Kasumi-1 (cell line): Measurements from ENCODE around the gene MAD1L1.
"Not testable (repeated sequence)": the region's sequence is repeated elsewhere in the genome, so short reads cannot be mapped to it uniquely, and the experiment has no call there.

Experiments
- DNase-seq, 2 experiments: peaks; one replicate each; lab custom pipeline; 2025; lab: John Stamatoyannopoulos, UW

MAD1L1 gene

DNA sequence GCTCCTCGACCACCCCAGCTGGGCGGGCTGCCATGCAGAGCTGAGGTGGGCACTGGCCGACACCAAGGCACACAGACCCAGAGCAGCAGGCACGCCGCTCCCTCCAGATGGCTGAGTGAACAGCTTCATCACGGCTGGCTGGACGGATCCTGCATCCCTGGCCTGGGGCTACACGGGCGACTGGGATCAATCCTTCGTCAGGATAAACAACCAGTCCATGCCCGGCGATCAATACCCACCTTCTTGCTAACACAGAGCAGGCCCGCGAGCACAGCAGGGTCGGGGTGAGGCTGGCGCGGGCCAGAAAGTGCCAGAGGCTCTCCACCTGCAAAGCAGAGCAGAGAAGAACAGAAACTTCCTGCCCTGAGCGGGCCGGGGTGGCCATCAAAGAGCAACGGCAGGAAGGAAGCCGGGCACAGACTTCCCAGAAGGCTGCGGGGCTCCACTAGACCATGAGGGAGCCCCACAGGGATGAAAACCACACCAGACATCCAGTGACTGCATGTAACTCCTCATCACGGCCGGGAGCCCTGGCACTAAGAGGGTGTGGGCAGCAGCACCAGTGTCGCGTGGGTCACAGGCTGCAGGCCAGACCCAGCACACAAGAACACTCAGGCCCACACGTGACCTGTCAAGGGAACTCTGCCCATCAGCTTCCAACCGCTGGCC lies 166.4 kb downstream of the MAD1L1 start:
- DNase-seq = no peak

- DNase-seq = no peak
Measured at GRCh38 chr7:2065528-2065927, 167.2 kb downstream of the MAD1L1 start.

GRCh38 chr7:2063563-2064260 lies 169.0 kb downstream of the MAD1L1 start:
- no peak for DNase-seq

DNA sequence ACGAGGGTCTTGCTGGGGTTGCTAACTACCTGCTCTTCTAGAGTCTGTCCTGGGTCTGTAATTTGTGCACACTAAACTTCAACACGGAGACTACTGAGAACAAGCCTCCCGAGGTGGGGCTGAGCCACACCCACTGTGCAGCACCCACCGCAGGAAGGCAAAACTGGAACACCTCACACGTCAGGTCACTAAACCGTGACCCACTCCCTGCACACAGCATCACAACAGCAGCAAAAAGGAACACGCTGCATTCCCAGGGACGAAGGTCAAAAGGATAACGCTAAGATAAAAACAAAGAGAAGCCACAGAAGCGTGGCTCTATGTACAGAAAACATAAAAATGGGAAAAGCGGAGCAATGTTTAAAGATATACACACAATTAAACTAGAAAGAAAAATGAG lies 170.1 kb downstream of the MAD1L1 start:
- no peak for DNase-seq

DNA sequence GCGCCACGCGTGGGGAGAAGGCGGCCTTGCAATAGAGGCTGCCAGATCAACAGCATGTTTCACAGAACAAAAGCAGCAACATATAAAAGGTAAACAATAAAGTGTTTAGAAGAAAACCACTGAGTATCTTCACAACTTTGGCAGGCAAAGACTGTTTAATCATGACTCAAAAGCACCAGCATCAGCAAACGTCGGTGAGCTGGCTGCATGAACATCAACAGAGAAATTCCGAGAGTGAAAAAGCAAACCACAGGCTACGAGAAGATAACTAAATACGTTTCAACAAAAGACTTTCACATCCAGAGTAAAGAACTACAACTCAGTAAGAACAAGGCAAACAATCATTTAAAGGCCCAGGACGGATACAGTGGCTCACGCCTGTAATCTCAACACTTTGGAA lies 172.0 kb downstream of the MAD1L1 start:
- DNase-seq = no peak

- DNase-seq = no peak
Measured at GRCh38 chr7:2059964-2060700, 172.6 kb downstream of the MAD1L1 start.

- not testable (repeated sequence) for DNase-seq
Measured at GRCh38 chr7:2058246-2058645, 174.5 kb downstream of the MAD1L1 start.

DNA sequence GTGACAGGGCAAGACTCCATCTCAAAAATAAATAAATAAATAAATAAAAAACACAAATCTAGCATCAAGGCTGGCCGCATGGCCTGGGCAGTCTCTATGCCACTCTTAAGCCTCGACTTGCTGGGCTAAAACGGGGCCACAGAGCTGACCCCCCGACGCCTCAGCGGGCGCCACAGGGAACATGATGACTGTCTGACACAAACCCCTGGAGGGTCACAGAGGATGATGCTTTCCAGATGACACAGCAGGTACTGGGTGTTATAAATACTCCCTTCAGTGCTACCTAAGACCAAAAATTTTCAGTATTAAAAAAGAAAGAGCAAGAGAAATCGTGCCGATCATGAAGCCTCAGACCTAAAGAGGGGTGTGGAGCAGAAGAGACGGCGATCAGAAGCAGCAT lies 176.8 kb downstream of the MAD1L1 start:
- no peak for DNase-seq

GRCh38 chr7:2054927-2055326 lies 177.8 kb downstream of the MAD1L1 start:
- DNase-seq = no peak

DNA sequence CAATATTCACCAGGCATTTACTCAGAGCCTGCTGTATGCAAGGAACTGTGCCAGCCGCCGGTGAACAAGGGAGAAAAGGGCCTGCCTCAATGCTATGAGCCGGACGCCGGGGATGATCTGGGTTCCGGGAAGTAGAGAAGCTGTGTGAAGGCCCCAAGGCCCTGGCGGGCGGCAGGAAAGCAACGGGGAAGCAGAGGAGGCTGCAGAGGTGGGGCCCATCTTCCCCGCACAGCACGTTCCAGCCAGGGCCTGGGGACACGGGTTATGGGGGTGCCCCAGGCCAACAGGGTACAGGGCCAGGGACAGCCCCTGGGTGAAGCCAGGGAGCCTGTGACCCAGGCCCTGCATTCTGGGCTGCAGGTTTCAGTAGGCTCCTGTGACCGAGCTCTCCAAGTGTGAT lies 179.3 kb downstream of the MAD1L1 start:
- no peak for DNase-seq

- DNase-seq = no peak
Measured at GRCh38 chr7:2052657-2053048, 180.1 kb downstream of the MAD1L1 start.

- DNase-seq = no peak
Measured at GRCh38 chr7:2051707-2052656, 180.8 kb downstream of the MAD1L1 start.

- DNase-seq = no peak
Measured at GRCh38 chr7:2050511-2050866, 182.3 kb downstream of the MAD1L1 start.

DNA sequence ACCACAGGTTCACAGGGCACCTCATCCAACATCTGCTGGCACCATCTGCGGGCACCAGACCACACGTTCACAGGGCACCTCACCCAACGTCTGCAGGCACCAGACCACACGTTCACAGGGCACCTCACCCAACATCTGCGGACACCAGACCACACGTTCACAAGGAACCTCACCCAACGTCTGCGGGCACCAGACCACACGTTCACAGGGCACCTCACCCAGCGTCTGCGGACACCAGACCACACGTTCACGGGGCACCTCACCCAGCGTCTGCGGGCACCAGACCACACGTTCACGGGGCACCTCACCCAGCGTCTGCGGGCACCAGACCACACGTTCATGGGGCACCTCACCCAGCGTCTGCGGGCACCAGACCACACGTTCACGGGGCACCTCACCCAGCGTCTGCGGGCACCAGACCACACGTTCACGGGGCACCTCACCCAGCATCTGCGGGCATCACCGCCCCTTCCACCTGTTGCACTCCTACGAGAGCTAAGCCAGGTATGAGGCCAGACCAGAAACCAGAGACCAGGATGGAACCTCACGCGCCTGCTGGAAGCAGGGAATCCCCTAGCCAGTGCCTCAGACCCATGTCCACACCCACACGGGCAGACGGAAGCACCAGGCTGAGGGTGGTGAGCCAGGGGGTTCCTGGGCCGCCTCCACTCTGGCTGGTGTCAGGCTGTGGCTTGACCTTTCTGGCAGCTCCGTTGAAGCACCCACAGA lies 182.8 kb downstream of the MAD1L1 start:
- DNase-seq = no peak

- DNase-seq = no peak
Measured at GRCh38 chr7:2049111-2049781, 183.5 kb downstream of the MAD1L1 start.

DNA sequence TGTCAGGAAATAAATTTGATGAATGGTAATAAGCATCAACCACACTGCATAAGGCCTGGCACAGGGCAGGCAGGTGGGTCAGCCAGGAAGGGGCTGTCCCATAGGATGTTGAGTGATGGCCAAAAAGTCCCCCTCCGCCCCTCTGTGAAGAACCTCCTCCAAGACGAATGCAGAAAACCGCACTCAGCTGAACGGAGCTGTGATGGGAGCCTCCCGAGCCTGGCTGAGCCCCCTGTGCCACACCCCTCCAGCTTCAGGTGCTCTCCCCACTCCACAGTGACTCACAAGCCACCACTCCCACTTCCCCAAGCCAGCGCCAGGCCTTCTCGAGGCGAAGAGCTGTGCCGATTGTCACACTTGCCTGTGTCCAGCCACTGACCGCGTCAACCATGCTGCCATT lies 184.2 kb downstream of the MAD1L1 start:
- DNase-seq = no peak

DNA sequence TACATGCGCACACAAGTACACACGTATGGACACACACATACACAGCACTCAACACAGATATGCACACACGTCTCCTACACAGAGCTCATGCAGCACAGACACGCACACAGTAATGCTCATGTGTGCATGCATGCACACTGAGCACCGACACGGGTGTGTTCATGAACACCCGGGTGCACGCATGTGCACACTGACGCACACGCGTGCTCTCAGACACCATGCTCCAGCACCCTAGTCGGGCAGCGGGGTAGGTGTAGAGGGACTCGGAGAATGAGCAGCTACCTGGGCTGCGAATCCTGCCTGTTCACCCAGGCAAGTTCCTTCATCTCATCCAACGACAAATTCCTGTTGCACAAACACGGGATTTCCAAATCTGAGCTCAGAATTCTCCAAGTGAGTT lies 184.7 kb downstream of the MAD1L1 start:
- DNase-seq = no peak

- no peak for DNase-seq
Measured at GRCh38 chr7:2046581-2047565, 185.9 kb downstream of the MAD1L1 start.

DNA sequence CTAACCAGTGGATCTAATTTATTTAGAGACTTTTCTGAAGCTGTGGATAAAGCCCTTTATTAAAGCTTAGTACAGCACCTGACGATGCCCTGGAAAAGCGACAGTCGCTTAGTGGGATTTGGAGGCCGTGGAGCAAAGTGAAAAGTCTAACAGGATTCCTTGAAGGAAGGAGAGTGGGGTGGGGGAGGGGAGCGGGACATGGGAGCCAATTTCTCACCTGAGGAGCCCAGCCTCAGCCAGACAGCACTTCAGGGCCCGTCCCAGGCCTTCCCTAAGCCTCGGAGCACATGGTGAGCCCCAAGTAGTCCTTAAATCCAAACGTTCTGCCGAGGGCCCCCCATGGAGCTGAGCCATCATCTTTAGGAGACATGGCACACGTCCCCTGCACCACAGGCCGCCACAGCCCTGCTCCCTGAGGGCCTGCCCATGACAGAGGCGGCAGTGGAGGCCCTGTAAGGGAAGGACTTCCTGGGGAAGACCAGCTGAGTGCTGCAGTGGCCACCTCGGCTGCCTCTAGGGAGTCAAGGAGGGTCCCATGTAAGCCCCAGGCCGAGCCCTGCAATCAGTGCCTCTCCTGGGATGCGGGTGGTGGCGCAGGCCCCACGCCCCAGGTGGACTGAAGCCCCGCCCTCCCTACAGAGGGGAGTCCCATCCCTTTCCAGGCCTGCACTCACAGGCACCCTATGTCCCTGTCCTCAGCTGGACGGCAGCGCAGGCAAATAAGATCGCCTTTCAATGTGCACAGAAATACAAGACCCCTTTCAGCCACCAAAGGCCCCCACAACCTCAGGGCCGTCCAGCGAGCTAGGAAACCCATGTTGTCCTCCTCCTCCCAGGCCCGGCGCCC lies 187.0 kb downstream of the MAD1L1 start:
- no peak for DNase-seq
